Measurements from ENCODE around the gene EXT2. TPM values are rescaled to one million over a fixed set of nuclear protein-coding genes. Genes with fewer than 3 reads are reported as not detected.

The EXT2 gene
- total RNA-seq, 1 donor from 2014 or later = 24.5 TPM

DNA sequence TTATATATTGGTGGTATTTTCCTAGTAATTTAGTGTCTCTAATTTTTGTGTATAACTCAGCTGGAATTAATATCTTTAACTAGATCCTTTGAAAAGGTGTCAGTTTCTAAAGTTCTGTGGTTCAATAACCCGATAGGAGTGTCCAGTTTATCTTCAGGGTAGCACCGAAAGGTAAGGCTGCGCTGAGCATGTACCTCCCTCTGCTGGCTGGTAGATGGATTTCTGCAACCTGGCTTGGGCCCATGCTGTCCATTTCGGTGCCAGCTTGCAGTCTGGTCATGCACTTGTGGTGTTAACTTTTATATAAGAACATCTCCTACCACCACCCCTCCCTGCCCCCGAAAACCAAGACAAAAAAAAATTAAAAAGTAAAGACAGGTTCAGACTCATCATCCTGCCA lies 24.7 kb downstream of the EXT2 start:
- H3K9me3 ChIP-seq (replicated peaks) = no peaks in the 10 kb centered on the region
- DNase-seq = peak; percentile 30
- intact Hi-C loops (cut with micrococcal nuclease) = no loop called here
- TF ChIP-seq, protein P1, sequence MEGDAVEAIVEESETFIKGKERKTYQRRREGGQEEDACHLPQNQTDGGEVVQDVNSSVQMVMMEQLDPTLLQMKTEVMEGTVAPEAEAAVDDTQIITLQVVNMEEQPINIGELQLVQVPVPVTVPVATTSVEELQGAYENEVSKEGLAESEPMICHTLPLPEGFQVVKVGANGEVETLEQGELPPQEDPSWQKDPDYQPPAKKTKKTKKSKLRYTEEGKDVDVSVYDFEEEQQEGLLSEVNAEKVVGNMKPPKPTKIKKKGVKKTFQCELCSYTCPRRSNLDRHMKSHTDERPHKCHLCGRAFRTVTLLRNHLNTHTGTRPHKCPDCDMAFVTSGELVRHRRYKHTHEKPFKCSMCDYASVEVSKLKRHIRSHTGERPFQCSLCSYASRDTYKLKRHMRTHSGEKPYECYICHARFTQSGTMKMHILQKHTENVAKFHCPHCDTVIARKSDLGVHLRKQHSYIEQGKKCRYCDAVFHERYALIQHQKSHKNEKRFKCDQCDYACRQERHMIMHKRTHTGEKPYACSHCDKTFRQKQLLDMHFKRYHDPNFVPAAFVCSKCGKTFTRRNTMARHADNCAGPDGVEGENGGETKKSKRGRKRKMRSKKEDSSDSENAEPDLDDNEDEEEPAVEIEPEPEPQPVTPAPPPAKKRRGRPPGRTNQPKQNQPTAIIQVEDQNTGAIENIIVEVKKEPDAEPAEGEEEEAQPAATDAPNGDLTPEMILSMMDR (IDR thresholded peaks at IDR 0.05; ENCODE audit: borderline replicate concordance) = peak; percentile 73
- H3K27ac ChIP-seq (replicated peaks) = peak overlapping the region; percentile 45
- H3K4me3 ChIP-seq = no peak overlapping the region
- H3K27me3 ChIP-seq (ENCODE audit: low read depth) = no peaks in the 10 kb centered on the region
- H3K36me3 ChIP-seq = peaks cover 34% of the 10 kb centered on the region
- peaks cover 41% of the 10 kb centered on the region for H3K4me1 ChIP-seq

- intact Hi-C loops (cut with micrococcal nuclease) = no loop called here
- Histone ChIP-seq H3K27ac (replicated peaks) (no peak overlapping the region), H3K9me3 (replicated peaks) (no peaks in the 10 kb centered on the region), H3K4me1 (peaks cover 21% of the 10 kb centered on the region), H3K27me3 (ENCODE audit: low read depth) (no peaks in the 10 kb centered on the region), H3K36me3 (peaks cover 67% of the 10 kb centered on the region), H3K4me3 (no peak overlapping the region)
- DNase-seq = no peak
- TF ChIP-seq, protein P1 (IDR thresholded peaks at IDR 0.05; ENCODE audit: borderline replicate concordance) = no peak
Measured at GRCh38 chr11:44125598-44125997, 30.1 kb downstream of the EXT2 start.

GRCh38 chr11:44126304-44126703 lies 30.8 kb downstream of the EXT2 start:
- DNase-seq = no peak
- peaks cover 15% of the 10 kb centered on the region for H3K4me1 ChIP-seq
- H3K4me3 ChIP-seq = no peak overlapping the region
- no peak overlapping the region for H3K27ac ChIP-seq (replicated peaks)
- peaks cover 74% of the 10 kb centered on the region for H3K36me3 ChIP-seq
- intact Hi-C loops (cut with micrococcal nuclease) = no loop called here
- TF ChIP-seq, protein P1 (IDR thresholded peaks at IDR 0.05; ENCODE audit: borderline replicate concordance) = no peak
- no peaks in the 10 kb centered on the region for H3K9me3 ChIP-seq (replicated peaks)
- H3K27me3 ChIP-seq (ENCODE audit: low read depth) = no peaks in the 10 kb centered on the region

- TF ChIP-seq, protein P1 (IDR thresholded peaks at IDR 0.05; ENCODE audit: borderline replicate concordance) = no peak
- Histone ChIP-seq H3K4me1 (peaks cover 15% of the 10 kb centered on the region), H3K27ac (replicated peaks) (no peak overlapping the region), H3K36me3 (peaks cover 82% of the 10 kb centered on the region), H3K27me3 (ENCODE audit: low read depth) (no peaks in the 10 kb centered on the region), H3K9me3 (replicated peaks) (no peaks in the 10 kb centered on the region), H3K4me3 (no peak overlapping the region)
- intact Hi-C loops (cut with micrococcal nuclease) = no loop called here
- no peak for DNase-seq
Measured at GRCh38 chr11:44127130-44127529, 31.7 kb downstream of the EXT2 start.

GRCh38 chr11:44128729-44129128 lies 33.3 kb downstream of the EXT2 start:
- Histone ChIP-seq H3K9me3 (replicated peaks) (no peaks in the 10 kb centered on the region), H3K27me3 (ENCODE audit: low read depth) (no peaks in the 10 kb centered on the region), H3K4me1 (peaks cover 22% of the 10 kb centered on the region), H3K4me3 (no peak overlapping the region), H3K36me3 (peaks cover 90% of the 10 kb centered on the region), H3K27ac (replicated peaks) (no peak overlapping the region)
- intact Hi-C loops (cut with micrococcal nuclease) = no loop called here
- TF ChIP-seq, protein P1 (IDR thresholded peaks at IDR 0.05; ENCODE audit: borderline replicate concordance) = no peak
- no peak for DNase-seq
